A549 treated with ZK216348 at 1 μM for 4 hours (cell line): ENCODE results near the gene CAMK1G. TPM values are rescaled to one million over a fixed set of nuclear protein-coding genes. Genes with fewer than 3 reads are reported as not detected.

ENCODE experiments used
- total RNA-seq: library from RNA; stranded (reverse); fragments of 200-300 nt; extraction: Qiagen RNA extraction; gene quantifications from 5 replicates; pipeline ENCODE4 v1.2.3, GENCODE V29; 2022; ENCODE audit warnings: low read depth

CAMK1G gene
- 0.14 to 0.58 TPM (median 0.15 TPM) in 4 of 5 replicates, not detected in the other for total RNA-seq

DNA sequence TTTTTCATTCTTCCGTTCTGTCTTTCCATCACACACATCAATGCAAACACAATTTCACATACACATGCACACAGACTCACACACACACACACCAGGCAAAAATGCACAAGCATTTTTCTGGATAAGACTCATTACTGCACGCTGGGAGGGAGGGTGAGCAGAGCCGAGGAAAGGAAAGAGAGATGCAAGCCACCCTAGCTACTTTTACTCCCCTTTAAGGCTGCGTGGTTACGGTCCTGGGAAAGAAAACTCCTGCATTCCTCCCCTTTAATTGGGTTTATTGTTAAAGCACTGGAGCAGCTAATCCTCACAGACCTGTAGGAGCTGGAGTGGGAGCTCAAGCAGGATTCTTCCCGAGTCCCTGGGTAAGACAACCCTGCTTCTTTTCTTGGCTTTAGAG, at the start of gene CAMK1G:
TSS of gene CAMK1G (plus strand) at position 307 of the 400 bp plus-strand sequence. CDS start 11,270 bp downstream, outside the sequence.

DNA sequence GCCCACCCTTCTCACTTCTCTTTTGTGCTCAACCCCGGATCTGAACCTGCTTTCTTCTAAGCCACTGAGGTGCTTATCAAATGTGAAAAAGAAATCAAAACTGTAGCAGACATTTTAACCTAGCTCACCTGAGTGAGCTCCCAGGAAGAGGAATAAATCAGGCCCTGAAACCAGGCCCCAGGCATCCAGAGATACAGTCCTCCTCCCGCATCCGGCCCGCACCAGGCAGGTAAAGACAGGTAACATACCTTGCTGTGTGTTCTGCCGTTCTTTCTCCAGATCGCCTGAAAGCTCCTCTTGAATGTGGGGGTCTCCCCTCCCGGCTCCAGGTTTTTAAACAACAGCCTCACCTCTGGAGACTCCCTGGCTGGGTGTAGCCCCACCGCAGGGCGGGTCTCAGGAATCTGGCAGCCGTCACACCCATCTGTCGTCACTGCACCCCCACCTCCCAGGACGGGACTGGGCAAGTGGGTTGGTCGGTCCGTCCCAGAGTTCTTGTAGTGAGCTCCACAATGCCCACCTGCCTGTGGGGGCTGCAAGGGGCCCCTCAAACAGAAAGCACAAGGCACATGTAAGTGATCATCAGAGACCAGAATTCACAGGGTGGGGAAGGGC, 68.7 kb downstream of the CAMK1G start, which contains the start of gene LAMB3:
TSS of gene LAMB3 (minus strand) at position 305 of the 615 bp plus-strand sequence. CDS start 1,481 bp downstream, outside the sequence.

Other genes starting within 250 kb of the CAMK1G start
- 13.9 to 27.8 TPM (median 21.7 TPM) in 5 replicates for gene LAMB3, start 68.7 kb downstream of the CAMK1G start, total RNA-seq
- 3.4 to 4.6 TPM (median 4.0 TPM) in 5 replicates for gene G0S2, start 91.7 kb downstream of the CAMK1G start, total RNA-seq
- 0.12 to 0.44 TPM in 2 of 5 replicates, not detected in the others for gene HSD11B1, start 121.1 kb downstream of the CAMK1G start, total RNA-seq
- not detected in 5 replicates for gene TRAF3IP3, start 172.3 kb downstream of the CAMK1G start, total RNA-seq
- gene C1orf74, start 200.8 kb downstream of the CAMK1G start, total RNA-seq, result 1.2 to 1.8 TPM (median 1.6 TPM) in 5 replicates
- 0.05 to 0.18 TPM (median 0.17 TPM) in 5 replicates for gene IRF6, start 222.4 kb downstream of the CAMK1G start, total RNA-seq
- 9.8 to 13.5 TPM (median 11.5 TPM) in 5 replicates for gene UTP25, start 244.3 kb downstream of the CAMK1G start, total RNA-seq